ENCODE data around the gene VPS41. TPM values are rescaled to one million over a fixed set of nuclear protein-coding genes. Genes with fewer than 3 reads are reported as not detected.
A peak's percentile ranks its signal among the peaks of the same experiment; 100 is the strongest.

Gene VPS41
- polyA plus RNA-seq, 3 donors = 12.7 to 62.2 (median 56.7) TPM

DNA sequence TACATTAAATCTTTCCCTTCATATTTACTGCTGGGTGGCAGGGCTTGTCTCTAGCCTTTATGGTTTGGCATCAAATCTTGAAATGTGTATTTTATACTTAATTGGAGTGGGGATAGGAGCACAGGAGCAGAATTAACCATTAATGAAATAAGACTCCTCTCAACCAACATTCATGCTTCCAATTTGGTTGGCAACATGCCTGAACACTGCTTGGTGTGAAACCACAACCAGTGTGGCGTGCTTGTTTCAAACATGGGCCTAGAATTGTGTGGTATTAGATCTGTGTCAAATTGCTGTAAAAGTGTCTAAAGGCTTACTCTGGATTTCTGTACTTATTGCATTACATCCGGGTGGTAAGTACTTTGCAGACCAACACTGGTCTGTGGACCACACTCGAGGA lies 25.1 kb upstream of the VPS41 start:
- H3K9me3 ChIP-seq (replicated peaks in 1 of 2; ENCODE audit: control insufficient read depth in 1 of 2, insufficient read depth in 1 of 2, low read length in 2 of 2) = no peaks in the 10 kb centered on the region
- no peak overlapping the region for H3K4me2 ChIP-seq (replicated peaks; ENCODE audit: extremely low read depth, low read length, poor library complexity, severe bottlenecking)
- no peaks in the 10 kb centered on the region for H3K27me3 ChIP-seq (ENCODE audit: control insufficient read depth in 2 of 2, insufficient read depth in 2 of 2, low read length in 2 of 2)
- H3K4me1 ChIP-seq (ENCODE audit: control insufficient read depth in 1 of 2, insufficient read depth in 2 of 2, low read length in 2 of 2) = peaks cover 13 to 15% of the 10 kb centered on the region in 2 donors
- Mint-ChIP-seq H3K4me1 (peaks cover 21% of the 10 kb centered on the region), H3K36me3 (peaks cover 0 to 3% of the 10 kb centered on the region in 2 donors), H3K9me3 (peaks cover 2 to 6% (median 5%) of the 10 kb centered on the region in 7 donors), H3K27me3 (ENCODE audit: low read depth in 3 of 3) (peaks cover 0 to 4% (median 1%) of the 10 kb centered on the region in 3 donors), H3K27ac (no peak overlapping the region), H3K4me3 (no peak overlapping the region)
- H4K20me1 ChIP-seq (ENCODE audit: insufficient read depth, low read length) = no peaks in the 10 kb centered on the region
- no peak overlapping the region for H3K9ac ChIP-seq (ENCODE audit: insufficient read depth, low read length, poor library complexity, severe bottlenecking)
- 80% methylated on average over 1 of the region's 3 CpGs for WGBS (ENCODE audit: insufficient coverage)
- intact Hi-C loops (cut with micrococcal nuclease) = no loop called here
- no peak overlapping the region for H3K27ac ChIP-seq (ENCODE audit: low read depth in 1 of 2, low read length in 2 of 2)
- no peaks in the 10 kb centered on the region for H3K36me3 ChIP-seq (replicated peaks in 1 of 2; ENCODE audit: control insufficient read depth in 1 of 2, insufficient read depth in 2 of 2, low read length in 2 of 2)
- DNase-seq = no peak
- no peaks in the 10 kb centered on the region for H3K79me2 ChIP-seq (ENCODE audit: insufficient read depth, low read length)
- no peak overlapping the region for H2AFZ ChIP-seq (ENCODE audit: insufficient read depth, low read depth, low read length, poor library complexity, severe bottlenecking)
- TF ChIP-seq, protein P1, sequence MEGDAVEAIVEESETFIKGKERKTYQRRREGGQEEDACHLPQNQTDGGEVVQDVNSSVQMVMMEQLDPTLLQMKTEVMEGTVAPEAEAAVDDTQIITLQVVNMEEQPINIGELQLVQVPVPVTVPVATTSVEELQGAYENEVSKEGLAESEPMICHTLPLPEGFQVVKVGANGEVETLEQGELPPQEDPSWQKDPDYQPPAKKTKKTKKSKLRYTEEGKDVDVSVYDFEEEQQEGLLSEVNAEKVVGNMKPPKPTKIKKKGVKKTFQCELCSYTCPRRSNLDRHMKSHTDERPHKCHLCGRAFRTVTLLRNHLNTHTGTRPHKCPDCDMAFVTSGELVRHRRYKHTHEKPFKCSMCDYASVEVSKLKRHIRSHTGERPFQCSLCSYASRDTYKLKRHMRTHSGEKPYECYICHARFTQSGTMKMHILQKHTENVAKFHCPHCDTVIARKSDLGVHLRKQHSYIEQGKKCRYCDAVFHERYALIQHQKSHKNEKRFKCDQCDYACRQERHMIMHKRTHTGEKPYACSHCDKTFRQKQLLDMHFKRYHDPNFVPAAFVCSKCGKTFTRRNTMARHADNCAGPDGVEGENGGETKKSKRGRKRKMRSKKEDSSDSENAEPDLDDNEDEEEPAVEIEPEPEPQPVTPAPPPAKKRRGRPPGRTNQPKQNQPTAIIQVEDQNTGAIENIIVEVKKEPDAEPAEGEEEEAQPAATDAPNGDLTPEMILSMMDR (IDR thresholded peaks at IDR 0.05) = no peak
- H3K4me3 ChIP-seq (replicated peaks in 1 of 3; ENCODE audit: low read depth in 2 of 3, low read length in 3 of 3) = no peak overlapping the region

DNA sequence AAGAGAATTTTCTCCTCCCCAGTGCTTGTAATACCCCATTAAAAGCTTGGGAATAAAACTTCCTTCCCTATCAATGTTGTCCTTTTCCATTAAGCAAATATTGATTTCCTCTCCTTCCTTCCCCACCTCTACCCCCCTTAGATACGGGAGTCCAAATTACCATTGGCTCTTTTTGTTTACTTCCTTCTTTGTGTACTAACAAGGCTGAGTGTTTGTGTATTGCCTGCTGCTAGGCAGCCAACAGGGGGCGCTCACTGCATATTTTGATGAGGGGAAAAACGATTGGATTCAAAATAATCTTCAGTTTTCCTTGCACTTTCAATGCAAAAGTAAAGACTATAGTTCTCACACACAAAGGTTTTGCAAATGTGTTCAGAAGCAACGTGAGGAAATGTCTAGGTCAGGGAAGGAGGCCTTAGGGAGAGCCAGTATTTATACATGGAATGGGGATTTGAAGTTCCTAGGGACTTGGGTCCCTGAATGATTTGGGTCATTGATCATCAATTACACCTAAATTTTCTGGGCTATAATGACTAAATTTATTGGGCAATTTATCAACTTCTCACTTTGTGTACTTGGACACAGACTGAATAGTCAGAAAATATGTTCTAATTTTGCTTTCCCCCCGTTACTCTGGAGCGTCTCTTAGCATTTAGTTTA lies 23.6 kb upstream of the VPS41 start:
- Mint-ChIP-seq H3K4me1 (peaks cover 35% of the 10 kb centered on the region), H3K27me3 (ENCODE audit: low read depth in 3 of 3) (peaks cover 0 to 4% (median 1%) of the 10 kb centered on the region in 3 donors), H3K27ac (no peak overlapping the region), H3K4me3 (no peak overlapping the region), H3K9me3 (peaks cover 2 to 8% (median 6%) of the 10 kb centered on the region in 7 donors), H3K36me3 (peaks cover 0 to 5% of the 10 kb centered on the region in 2 donors)
- no peaks in the 10 kb centered on the region for H4K20me1 ChIP-seq (ENCODE audit: insufficient read depth, low read length)
- DNase-seq = peak; percentile 25 to 60 (median 48)
- TF ChIP-seq, protein P1 (IDR thresholded peaks at IDR 0.05) = peak; percentile 87
- H3K36me3 ChIP-seq (replicated peaks in 1 of 2; ENCODE audit: control insufficient read depth in 1 of 2, insufficient read depth in 2 of 2, low read length in 2 of 2) = no peaks in the 10 kb centered on the region
- WGBS (ENCODE audit: insufficient coverage) = no CpG with 5 or more reads among the region's 6 CpGs
- H3K9me3 ChIP-seq (replicated peaks in 1 of 2; ENCODE audit: control insufficient read depth in 1 of 2, insufficient read depth in 1 of 2, low read length in 2 of 2) = no peaks in the 10 kb centered on the region
- no peaks in the 10 kb centered on the region for H3K27me3 ChIP-seq (ENCODE audit: control insufficient read depth in 2 of 2, insufficient read depth in 2 of 2, low read length in 2 of 2)
- no peak overlapping the region for H3K27ac ChIP-seq (ENCODE audit: low read depth in 1 of 2, low read length in 2 of 2)
- H2AFZ ChIP-seq (ENCODE audit: insufficient read depth, low read depth, low read length, poor library complexity, severe bottlenecking) = no peak overlapping the region
- intact Hi-C loops (cut with micrococcal nuclease) = no loop called here
- no peak overlapping the region for H3K9ac ChIP-seq (ENCODE audit: insufficient read depth, low read length, poor library complexity, severe bottlenecking)
- H3K79me2 ChIP-seq (ENCODE audit: insufficient read depth, low read length) = no peaks in the 10 kb centered on the region
- no peak overlapping the region for H3K4me3 ChIP-seq (replicated peaks in 1 of 3; ENCODE audit: low read depth in 2 of 3, low read length in 3 of 3)
- H3K4me1 ChIP-seq (ENCODE audit: control insufficient read depth in 1 of 2, insufficient read depth in 2 of 2, low read length in 2 of 2) = peaks cover 24 to 29% of the 10 kb centered on the region in 2 donors
- H3K4me2 ChIP-seq (replicated peaks; ENCODE audit: extremely low read depth, low read length, poor library complexity, severe bottlenecking) = no peak overlapping the region

Data from CD14-positive monocyte (primary cell).